HG03565 (cell line): ENCODE measurements around the gene EWSR1.

Source experiments
- ATAC-seq: cut with Tn5 transposase; IDR thresholded peaks from one replicate; pipeline ENCODE4 v1.9.1; 2021; ENCODE audit warnings: mild to moderate bottlenecking, moderate library complexity; ENCODE audit not compliant: unreplicated experiment

EWSR1 gene

GRCh38 chr22:29267462-29267857 lies 608 bp upstream of the EWSR1 start:
- ATAC-seq = no peak

- peak; percentile 14 for ATAC-seq
These were observed 602 bp downstream of the EWSR1 start for GRCh38 chr22:29268511-29269229.

- no peak for ATAC-seq
These were observed 1.1 kb downstream of the EWSR1 start for GRCh38 chr22:29269230-29269604.

GRCh38 chr22:29269731-29270474 lies 1.8 kb downstream of the EWSR1 start:
- ATAC-seq = no peak

- no peak for ATAC-seq
These were observed 2.6 kb downstream of the EWSR1 start for GRCh38 chr22:29270475-29271271.

GRCh38 chr22:29272624-29273023 lies 4.6 kb downstream of the EWSR1 start:
- no peak for ATAC-seq

GRCh38 chr22:29275167-29275566 lies 7.1 kb downstream of the EWSR1 start:
- ATAC-seq = no peak

- ATAC-seq = no peak
These were observed 7.9 kb downstream of the EWSR1 start for GRCh38 chr22:29275819-29276565.

GRCh38 chr22:29277927-29278326 lies 9.9 kb downstream of the EWSR1 start:
- ATAC-seq = no peak

- no peak for ATAC-seq
These were observed 16.1 kb downstream of the EWSR1 start for GRCh38 chr22:29284196-29284595.

- ATAC-seq = no peak
These were observed 20.8 kb downstream of the EWSR1 start for GRCh38 chr22:29288837-29289236.

- ATAC-seq = no peak
These were observed 22.0 kb downstream of the EWSR1 start for GRCh38 chr22:29290061-29290460.

GRCh38 chr22:29291215-29291614 lies 23.1 kb downstream of the EWSR1 start:
- no peak for ATAC-seq

GRCh38 chr22:29292379-29292778 lies 24.3 kb downstream of the EWSR1 start:
- ATAC-seq = no peak

GRCh38 chr22:29298641-29299040 lies 30.6 kb downstream of the EWSR1 start:
- no peak for ATAC-seq

- no peak for ATAC-seq
These were observed 31.2 kb downstream of the EWSR1 start for GRCh38 chr22:29299136-29299900.

GRCh38 chr22:29300467-29300806 lies 32.4 kb downstream of the EWSR1 start:
- no peak for ATAC-seq

- no peak for ATAC-seq
These were observed 32.9 kb downstream of the EWSR1 start for GRCh38 chr22:29300807-29301601.

GRCh38 chr22:29301716-29302401 lies 33.8 kb downstream of the EWSR1 start:
- no peak for ATAC-seq
